Lower lobe of right lung (tissue), 2 donors: Measurements from ENCODE around the gene ATP13A3. TPM values are rescaled to one million over a fixed set of nuclear protein-coding genes. Genes with fewer than 3 reads are reported as not detected.
"Not testable (repeated sequence)": the region's sequence is repeated elsewhere in the genome, so short reads cannot be mapped to it uniquely, and the experiment has no call there.

ENCODE experiments used
- ATAC-seq, 2 donors: fragments of 200-7000 bp; cut with Tn5 transposase; one replicate each; pipeline ENCODE4 v1.9.1; 2020 to 2022; ENCODE audit warnings: mild to moderate bottlenecking in 2 of 2, moderate library complexity in 2 of 2
- DNase-seq: peaks from one replicate; pipeline ENCODE4 v3.0.0-alpha.2; 2020
- H3K27ac ChIP-seq: fragments of 200-600 bp; one replicate; pipeline ENCODE4 v1.8.0; 2022
- H3K27me3 ChIP-seq: fragments of 200-600 bp; one replicate; pipeline ENCODE4 v1.8.0; 2022; ENCODE audit warnings: low read depth
- H3K36me3 ChIP-seq: fragments of 200-600 bp; one replicate; pipeline ENCODE4 v1.8.0; 2022; ENCODE audit warnings: mild to moderate bottlenecking
- H3K4me1 ChIP-seq: fragments of 200-600 bp; one replicate; pipeline ENCODE4 v1.8.0; 2022
- H3K4me3 ChIP-seq: fragments of 200-600 bp; one replicate; pipeline ENCODE4 v1.8.0; 2022; ENCODE audit warnings: mild to moderate bottlenecking
- H3K9me3 ChIP-seq: fragments of 200-600 bp; one replicate; pipeline ENCODE4 v1.8.0; 2022
- CTCF ChIP-seq: fragments of 200-600 bp; IDR thresholded peaks from one replicate; pipeline ENCODE4 v1.8.0; 2022; ENCODE audit warnings: antibody characterized with exemption, mild to moderate bottlenecking
- intact Hi-C: fragments of 100-400 bp; cut with DNase I; formaldehyde crosslinking; loops from one replicate; pipeline ENCODE4 v1.11.0; 2022
- total RNA-seq: library from RNA; stranded (reverse); fragmentation: NEBNext Ultra II Directional; extraction: Animal tissue kit (Norgen Biotek cat#: 25700); gene quantifications from one replicate; pipeline ENCODE4 v1.2.1, GENCODE V29; 2021
- donor health status: DM: no; HTN: yes; CAD: no; lungs with severe emphysema.

The ATP13A3 gene
- total RNA-seq, 1 donor from 2014 or later: 84.8 TPM

GRCh38 chr3:194483850-194484249 lies 3.0 kb downstream of the ATP13A3 start:
- Histone ChIP-seq H3K9me3 (no peaks in the 10 kb centered on the region), H3K4me1 (peaks cover 57% of the 10 kb centered on the region), H3K27ac (no peak overlapping the region), H3K27me3 (no peaks in the 10 kb centered on the region), H3K4me3 (no peak overlapping the region), H3K36me3 (no peaks in the 10 kb centered on the region)
- ATAC-seq: no peak
- no peak for TF ChIP-seq CTCF
- DNase-seq: no peak
- intact Hi-C loops: no loop called here

GRCh38 chr3:194482830-194483229 lies 4.0 kb downstream of the ATP13A3 start:
- DNase-seq, H3K27ac ChIP-seq, intact Hi-C loops, H3K36me3 ChIP-seq, H3K27me3 ChIP-seq, H3K4me3 ChIP-seq, H3K9me3 ChIP-seq, ATAC-seq: not testable (repeated sequence)
- peaks cover 49% of the 10 kb centered on the region for H3K4me1 ChIP-seq

GRCh38 chr3:194482196-194482593 lies 4.6 kb downstream of the ATP13A3 start:
- DNase-seq (no peak), ATAC-seq (no peak)
- Histone ChIP-seq H3K36me3 (no peaks in the 10 kb centered on the region), H3K4me3 (no peak overlapping the region), H3K27ac (no peak overlapping the region), H3K27me3 (no peaks in the 10 kb centered on the region), H3K9me3 (no peaks in the 10 kb centered on the region), H3K4me1 (peaks cover 43% of the 10 kb centered on the region)
- intact Hi-C loops: no loop called here
- no peak for TF ChIP-seq CTCF

- no peak overlapping the region for H3K27ac ChIP-seq
- peaks cover 43% of the 10 kb centered on the region for H3K4me1 ChIP-seq
- H3K4me3 ChIP-seq: no peak overlapping the region
- no peaks in the 10 kb centered on the region for H3K9me3 ChIP-seq
- no peaks in the 10 kb centered on the region for H3K27me3 ChIP-seq
- intact Hi-C loops: no loop called here
- TF ChIP-seq CTCF: no peak
- ATAC-seq (no peak), DNase-seq (no peak)
- no peaks in the 10 kb centered on the region for H3K36me3 ChIP-seq
Observed at GRCh38 chr3:194481525-194482195, 5.1 kb downstream of the ATP13A3 start.

- ATAC-seq (peak in 1 of 2 donors; percentile 36), DNase-seq (no peak)
- TF ChIP-seq CTCF: no peak
- Histone ChIP-seq H3K27me3 (no peaks in the 10 kb centered on the region), H3K9me3 (no peaks in the 10 kb centered on the region), H3K4me3 (no peak overlapping the region), H3K4me1 (peaks cover 43% of the 10 kb centered on the region), H3K36me3 (no peaks in the 10 kb centered on the region), H3K27ac (no peak overlapping the region)
- intact Hi-C loops: no loop called here
Observed at GRCh38 chr3:194481103-194481502, 5.7 kb downstream of the ATP13A3 start.

GRCh38 chr3:194476784-194477183 lies 10.0 kb downstream of the ATP13A3 start:
- intact Hi-C loops: loop anchor here (10.0 kb wide), 1 partner anchor 118 kb away; no protein-coding TSS in a partner anchor

More at GRCh38 chr3:194476784-194477183, 10.0 kb downstream of the ATP13A3 start:
- Histone ChIP-seq H3K27ac (no peak overlapping the region), H3K27me3 (no peaks in the 10 kb centered on the region), H3K36me3 (no peaks in the 10 kb centered on the region), H3K4me1 (peaks cover 25% of the 10 kb centered on the region), H3K9me3 (no peaks in the 10 kb centered on the region), H3K4me3 (no peak overlapping the region)
- DNase-seq: no peak
- TF ChIP-seq CTCF: no peak
- ATAC-seq: no peak
